ENCODE results near the gene KRTAP5-3.
"Not testable (repeated sequence)": the region's sequence is repeated elsewhere in the genome, so short reads cannot be mapped to it uniquely, and the experiment has no call there.

- TF ChIP-seq CTCF, POLR2A (IDR thresholded peaks at IDR 0.05): not testable (repeated sequence)
Observed at GRCh38 chr11:1601663-1602062, 6.6 kb downstream of the KRTAP5-3 start.
